HepG2 (cell line): ENCODE results near the gene IQSEC1. TPM values are rescaled to one million over a fixed set of nuclear protein-coding genes. Genes with fewer than 3 reads are reported as not detected.

Source experiments
- KMT2B ChIP-seq: IDR thresholded peaks from 2 replicates; pipeline ENCODE4 v1.6.1; 2016; ENCODE audit warnings: missing genetic modification reagents, missing compliant biosample characterization
- LCORL ChIP-seq, 2 experiments: fragments of 450-650 bp in 1 of 2; sonication (generic) in 1 of 2; formaldehyde crosslinking in 1 of 2; IDR thresholded peaks; 2 replicates each; pipeline versions ENCODE4 v1.5.0 to v1.6.1; 2017 to 2020; ENCODE audit warnings: antibody characterized with exemption in 1 of 2, missing genetic modification reagents in 1 of 2
- MAFG ChIP-seq: sonication (generic); formaldehyde crosslinking; IDR thresholded peaks from 2 replicates; pipeline ENCODE4 v1.5.1; 2020; ENCODE audit warnings: mild to moderate bottlenecking, missing genetic modification reagents
- NBN ChIP-seq: fragments of 450-650 bp; conservative IDR thresholded peaks from 2 replicates; pipeline ENCODE4 v1.6.1; 2017
- NR2F2 ChIP-seq: IDR thresholded peaks from 2 replicates; pipeline ENCODE4 v1.6.1; 2012; ENCODE audit warnings: low read depth, inconsistent platforms, borderline replicate concordance
- NRL ChIP-seq: sonication (generic); formaldehyde crosslinking; IDR thresholded peaks from 2 replicates; pipeline ENCODE4 v1.5.0; 2020; ENCODE audit warnings: missing genetic modification reagents, mild to moderate bottlenecking, moderate library complexity, borderline replicate concordance
- POLR2A ChIP-seq, 2 experiments: IDR thresholded peaks; 2 replicates each; pipeline ENCODE4 v1.6.1; 2011; ENCODE audit warnings: low read depth in 2 of 2, low read length in 2 of 2, mild to moderate bottlenecking in 1 of 2, moderate library complexity in 1 of 2; ENCODE audit not compliant: insufficient read depth in 1 of 2
- RARG ChIP-seq: sonication (generic); formaldehyde crosslinking; IDR thresholded peaks from 2 replicates; pipeline ENCODE4 v1.4.0; 2020; ENCODE audit warnings: low read depth, mild to moderate bottlenecking, missing genetic modification reagents
- ZNF563 ChIP-seq: sonication (generic); formaldehyde crosslinking; IDR thresholded peaks from 2 replicates; pipeline ENCODE4 v1.8.0; 2022; ENCODE audit warnings: mild to moderate bottlenecking, moderate library complexity, missing genetic modification reagents
- ZNF720 ChIP-seq: sonication (generic); formaldehyde crosslinking; IDR thresholded peaks from 2 replicates; pipeline ENCODE4 v1.4.0; 2020; ENCODE audit warnings: missing genetic modification reagents
- polyA plus RNA-seq, 8 experiments: library from polyadenylated mRNA; depleted of rRNA in 3 of 8; stranded (reverse) in 7 of 8; unstranded in 1 of 8; fragments of >200 nt; fragmentation: Illumina TruSeq in 4 of 8; extraction: Trizol in 4 of 8; gene quantifications; 2 replicates each; pipeline versions ENCODE4 v1.2.1 to v1.2.3, GENCODE V29; 2011 to 2016; ENCODE audit warnings: low read depth in 4 of 8, missing spikeins in 1 of 8, mixed read lengths in 1 of 8; ENCODE audit not compliant: insufficient read depth in 1 of 8
- total RNA-seq, 5 experiments: library from RNA; depleted of rRNA; stranded (reverse); fragments of >200 nt; fragmentation: Illumina TruSeq; extraction: Trizol; gene quantifications; 2 replicates each; pipeline ENCODE4 v1.2.3, GENCODE V29; 2016; ENCODE audit warnings: low read depth in 1 of 5
- TF ChIP-seq, protein P1 (sequence below): sonication (generic); formaldehyde crosslinking; IDR thresholded peaks from 2 replicates; pipeline ENCODE4 v1.9.0; 2021; ENCODE audit warnings: mild to moderate bottlenecking, missing genetic modification reagents
- TF ChIP-seq, protein P2 (sequence below): sonication (generic); formaldehyde crosslinking; IDR thresholded peaks from 2 replicates; pipeline ENCODE4 v1.5.0; 2020; ENCODE audit warnings: mild to moderate bottlenecking, missing genetic modification reagents
- TF ChIP-seq, protein P3 (sequence below): sonication (generic); formaldehyde crosslinking; IDR thresholded peaks from 2 replicates; pipeline ENCODE4 v1.4.0; 2020; ENCODE audit warnings: missing genetic modification reagents, borderline replicate concordance
- TF ChIP-seq, protein P4 (sequence below): sonication (generic); formaldehyde crosslinking; IDR thresholded peaks from 2 replicates; pipeline ENCODE4 v1.4.0; 2020; ENCODE audit warnings: missing genetic modification reagents, mild to moderate bottlenecking, borderline replicate concordance

Gene IQSEC1
- total and polyA plus RNA-seq, 2 of the 13 experiments (the other 11 are each of a cell fraction or from before 2014, with no cell fraction given) = 17.4 to 20.2 TPM

DNA sequence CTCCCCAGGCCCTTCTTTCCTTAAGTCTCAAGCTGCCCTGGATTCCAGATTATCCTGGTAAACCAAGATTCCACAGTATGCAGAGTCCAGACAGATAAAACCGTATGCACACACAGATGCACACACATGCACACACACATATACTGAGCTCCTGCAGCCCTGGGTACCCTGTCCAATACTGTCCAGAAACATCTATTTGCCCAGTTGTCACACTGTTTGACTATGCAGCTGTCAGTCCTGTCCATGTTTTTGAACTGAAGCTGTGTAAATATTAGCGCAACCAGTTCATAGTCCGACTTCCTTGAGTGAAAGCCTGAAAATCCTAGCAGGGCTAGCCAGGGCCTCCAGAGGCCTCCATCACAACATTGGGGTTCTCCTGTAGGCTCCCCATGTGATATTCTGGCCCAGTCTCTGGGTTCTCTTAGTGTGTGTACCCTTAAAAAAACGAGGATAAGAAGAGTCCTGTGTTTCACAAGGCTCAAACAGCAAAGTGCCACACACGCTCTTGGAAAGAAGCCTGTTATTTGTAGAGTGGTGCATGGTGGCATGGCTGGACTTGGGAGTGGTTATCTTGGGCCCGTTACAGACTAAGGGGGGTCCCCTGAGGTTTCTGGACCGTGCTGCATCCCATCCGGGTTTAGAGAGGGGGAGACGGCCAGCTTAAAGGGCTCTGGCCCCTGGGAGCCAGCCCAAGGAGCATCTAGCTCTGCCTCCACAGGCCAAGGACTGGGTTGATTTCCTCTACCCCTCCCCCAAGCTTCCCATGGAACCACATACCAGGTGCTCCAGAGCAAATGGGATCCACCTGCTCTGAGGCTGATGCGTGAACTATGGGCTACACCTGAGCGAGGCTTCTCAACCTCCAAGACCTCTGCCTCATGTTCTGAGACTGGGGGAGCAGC lies 108.3 kb downstream of the IQSEC1 start (continued):
- TF ChIP-seq, protein P1, sequence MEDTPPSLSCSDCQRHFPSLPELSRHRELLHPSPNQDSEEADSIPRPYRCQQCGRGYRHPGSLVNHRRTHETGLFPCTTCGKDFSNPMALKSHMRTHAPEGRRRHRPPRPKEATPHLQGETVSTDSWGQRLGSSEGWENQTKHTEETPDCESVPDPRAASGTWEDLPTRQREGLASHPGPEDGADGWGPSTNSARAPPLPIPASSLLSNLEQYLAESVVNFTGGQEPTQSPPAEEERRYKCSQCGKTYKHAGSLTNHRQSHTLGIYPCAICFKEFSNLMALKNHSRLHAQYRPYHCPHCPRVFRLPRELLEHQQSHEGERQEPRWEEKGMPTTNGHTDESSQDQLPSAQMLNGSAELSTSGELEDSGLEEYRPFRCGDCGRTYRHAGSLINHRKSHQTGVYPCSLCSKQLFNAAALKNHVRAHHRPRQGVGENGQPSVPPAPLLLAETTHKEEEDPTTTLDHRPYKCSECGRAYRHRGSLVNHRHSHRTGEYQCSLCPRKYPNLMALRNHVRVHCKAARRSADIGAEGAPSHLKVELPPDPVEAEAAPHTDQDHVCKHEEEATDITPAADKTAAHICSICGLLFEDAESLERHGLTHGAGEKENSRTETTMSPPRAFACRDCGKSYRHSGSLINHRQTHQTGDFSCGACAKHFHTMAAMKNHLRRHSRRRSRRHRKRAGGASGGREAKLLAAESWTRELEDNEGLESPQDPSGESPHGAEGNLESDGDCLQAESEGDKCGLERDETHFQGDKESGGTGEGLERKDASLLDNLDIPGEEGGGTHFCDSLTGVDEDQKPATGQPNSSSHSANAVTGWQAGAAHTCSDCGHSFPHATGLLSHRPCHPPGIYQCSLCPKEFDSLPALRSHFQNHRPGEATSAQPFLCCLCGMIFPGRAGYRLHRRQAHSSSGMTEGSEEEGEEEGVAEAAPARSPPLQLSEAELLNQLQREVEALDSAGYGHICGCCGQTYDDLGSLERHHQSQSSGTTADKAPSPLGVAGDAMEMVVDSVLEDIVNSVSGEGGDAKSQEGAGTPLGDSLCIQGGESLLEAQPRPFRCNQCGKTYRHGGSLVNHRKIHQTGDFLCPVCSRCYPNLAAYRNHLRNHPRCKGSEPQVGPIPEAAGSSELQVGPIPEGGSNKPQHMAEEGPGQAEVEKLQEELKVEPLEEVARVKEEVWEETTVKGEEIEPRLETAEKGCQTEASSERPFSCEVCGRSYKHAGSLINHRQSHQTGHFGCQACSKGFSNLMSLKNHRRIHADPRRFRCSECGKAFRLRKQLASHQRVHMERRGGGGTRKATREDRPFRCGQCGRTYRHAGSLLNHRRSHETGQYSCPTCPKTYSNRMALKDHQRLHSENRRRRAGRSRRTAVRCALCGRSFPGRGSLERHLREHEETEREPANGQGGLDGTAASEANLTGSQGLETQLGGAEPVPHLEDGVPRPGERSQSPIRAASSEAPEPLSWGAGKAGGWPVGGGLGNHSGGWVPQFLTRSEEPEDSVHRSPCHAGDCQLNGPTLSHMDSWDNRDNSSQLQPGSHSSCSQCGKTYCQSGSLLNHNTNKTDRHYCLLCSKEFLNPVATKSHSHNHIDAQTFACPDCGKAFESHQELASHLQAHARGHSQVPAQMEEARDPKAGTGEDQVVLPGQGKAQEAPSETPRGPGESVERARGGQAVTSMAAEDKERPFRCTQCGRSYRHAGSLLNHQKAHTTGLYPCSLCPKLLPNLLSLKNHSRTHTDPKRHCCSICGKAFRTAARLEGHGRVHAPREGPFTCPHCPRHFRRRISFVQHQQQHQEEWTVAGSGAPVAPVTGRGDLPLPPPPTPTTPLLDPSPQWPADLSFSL (CRISPR knock-in tag) = peak; percentile 66; the same call in 1 of the 2 replicates
- TF ChIP-seq ZNF563 (CRISPR knock-in tag) (no peak), NBN (no peak), ZNF720 (CRISPR knock-in tag) (0 out of 2 replicates have a peak, but pooled peaks have one; percentile 15), RARG (no peak), NR2F2 (peak; percentile 73; the same call in 1 of the 2 replicates), NRL (CRISPR knock-in tag) (0 out of 2 replicates have a peak, but pooled peaks have one; percentile 55), LCORL (IDR thresholded peaks at IDR 0.05) (no peak), LCORL (CRISPR knock-in tag; IDR thresholded peaks at IDR 0.05) (peak; percentile 88), POLR2A (IDR thresholded peaks at IDR 0.05; ENCODE audit: insufficient read depth in 1 of 2, low read depth in 2 of 2, low read length in 2 of 2) (peak; percentile 54 to 74; a peak in 3 of 4 replicates), MAFG (CRISPR knock-in tag) (no peak), KMT2B (CRISPR knock-in tag) (peak; percentile 60; the same call in 1 of the 2 replicates)
- TF ChIP-seq, protein P2, sequence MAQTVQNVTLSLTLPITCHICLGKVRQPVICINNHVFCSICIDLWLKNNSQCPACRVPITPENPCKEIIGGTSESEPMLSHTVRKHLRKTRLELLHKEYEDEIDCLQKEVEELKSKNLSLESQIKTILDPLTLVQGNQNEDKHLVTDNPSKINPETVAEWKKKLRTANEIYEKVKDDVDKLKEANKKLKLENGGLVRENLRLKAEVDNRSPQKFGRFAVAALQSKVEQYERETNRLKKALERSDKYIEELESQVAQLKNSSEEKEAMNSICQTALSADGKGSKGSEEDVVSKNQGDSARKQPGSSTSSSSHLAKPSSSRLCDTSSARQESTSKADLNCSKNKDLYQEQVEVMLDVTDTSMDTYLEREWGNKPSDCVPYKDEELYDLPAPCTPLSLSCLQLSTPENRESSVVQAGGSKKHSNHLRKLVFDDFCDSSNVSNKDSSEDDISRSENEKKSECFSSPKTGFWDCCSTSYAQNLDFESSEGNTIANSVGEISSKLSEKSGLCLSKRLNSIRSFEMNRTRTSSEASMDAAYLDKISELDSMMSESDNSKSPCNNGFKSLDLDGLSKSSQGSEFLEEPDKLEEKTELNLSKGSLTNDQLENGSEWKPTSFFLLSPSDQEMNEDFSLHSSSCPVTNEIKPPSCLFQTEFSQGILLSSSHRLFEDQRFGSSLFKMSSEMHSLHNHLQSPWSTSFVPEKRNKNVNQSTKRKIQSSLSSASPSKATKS (CRISPR knock-in tag) = no peak
- TF ChIP-seq, protein P3, sequence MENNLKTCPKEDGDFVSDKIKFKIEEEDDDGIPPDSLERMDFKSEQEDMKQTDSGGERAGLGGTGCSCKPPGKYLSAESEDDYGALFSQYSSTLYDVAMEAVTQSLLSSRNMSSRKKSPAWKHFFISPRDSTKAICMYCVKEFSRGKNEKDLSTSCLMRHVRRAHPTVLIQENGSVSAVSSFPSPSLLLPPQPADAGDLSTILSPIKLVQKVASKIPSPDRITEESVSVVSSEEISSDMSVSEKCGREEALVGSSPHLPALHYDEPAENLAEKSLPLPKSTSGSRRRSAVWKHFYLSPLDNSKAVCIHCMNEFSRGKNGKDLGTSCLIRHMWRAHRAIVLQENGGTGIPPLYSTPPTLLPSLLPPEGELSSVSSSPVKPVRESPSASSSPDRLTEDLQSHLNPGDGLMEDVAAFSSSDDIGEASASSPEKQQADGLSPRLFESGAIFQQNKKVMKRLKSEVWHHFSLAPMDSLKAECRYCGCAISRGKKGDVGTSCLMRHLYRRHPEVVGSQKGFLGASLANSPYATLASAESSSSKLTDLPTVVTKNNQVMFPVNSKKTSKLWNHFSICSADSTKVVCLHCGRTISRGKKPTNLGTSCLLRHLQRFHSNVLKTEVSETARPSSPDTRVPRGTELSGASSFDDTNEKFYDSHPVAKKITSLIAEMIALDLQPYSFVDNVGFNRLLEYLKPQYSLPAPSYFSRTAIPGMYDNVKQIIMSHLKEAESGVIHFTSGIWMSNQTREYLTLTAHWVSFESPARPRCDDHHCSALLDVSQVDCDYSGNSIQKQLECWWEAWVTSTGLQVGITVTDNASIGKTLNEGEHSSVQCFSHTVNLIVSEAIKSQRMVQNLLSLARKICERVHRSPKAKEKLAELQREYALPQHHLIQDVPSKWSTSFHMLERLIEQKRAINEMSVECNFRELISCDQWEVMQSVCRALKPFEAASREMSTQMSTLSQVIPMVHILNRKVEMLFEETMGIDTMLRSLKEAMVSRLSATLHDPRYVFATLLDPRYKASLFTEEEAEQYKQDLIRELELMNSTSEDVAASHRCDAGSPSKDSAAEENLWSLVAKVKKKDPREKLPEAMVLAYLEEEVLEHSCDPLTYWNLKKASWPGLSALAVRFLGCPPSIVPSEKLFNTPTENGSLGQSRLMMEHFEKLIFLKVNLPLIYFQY (CRISPR knock-in tag) = peak; percentile 64; the same call in 1 of the 2 replicates
- TF ChIP-seq, protein P4, sequence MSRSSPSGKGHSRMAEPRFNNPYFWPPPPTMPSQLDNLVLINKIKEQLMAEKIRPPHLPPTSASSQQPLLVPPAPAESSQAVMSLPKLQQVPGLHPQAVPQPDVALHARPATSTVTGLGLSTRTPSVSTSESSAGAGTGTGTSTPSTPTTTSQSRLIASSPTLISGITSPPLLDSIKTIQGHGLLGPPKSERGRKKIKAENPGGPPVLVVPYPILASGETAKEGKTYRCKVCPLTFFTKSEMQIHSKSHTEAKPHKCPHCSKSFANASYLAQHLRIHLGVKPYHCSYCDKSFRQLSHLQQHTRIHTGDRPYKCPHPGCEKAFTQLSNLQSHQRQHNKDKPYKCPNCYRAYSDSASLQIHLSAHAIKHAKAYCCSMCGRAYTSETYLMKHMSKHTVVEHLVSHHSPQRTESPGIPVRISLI (CRISPR knock-in tag) = 0 out of 2 replicates have a peak, but pooled peaks have one; percentile 36
